Measurements from ENCODE around the gene HMG20A.
A peak's percentile ranks its signal among the peaks of the same experiment; 100 is the strongest.
"Not testable (repeated sequence)": the region's sequence is repeated elsewhere in the genome, so short reads cannot be mapped to it uniquely, and the experiment has no call there.

The HMG20A gene

DNA sequence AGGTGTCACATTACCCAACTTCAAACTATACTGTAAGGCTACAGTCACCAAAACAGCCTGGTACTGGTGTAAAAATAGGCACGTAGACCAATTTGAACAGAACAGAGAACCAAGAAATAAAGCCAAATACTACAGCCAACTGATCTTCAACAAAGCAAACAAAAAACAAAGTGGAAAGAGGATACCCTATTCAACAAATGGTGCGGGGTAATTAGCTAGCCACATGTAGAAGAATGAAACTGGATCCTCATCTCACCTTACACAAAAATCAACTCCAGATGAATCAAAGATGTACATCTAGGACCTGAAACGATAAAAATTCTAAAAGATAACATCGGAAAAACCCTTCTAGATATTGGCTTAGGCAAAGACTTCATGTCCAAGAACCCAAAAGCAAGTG lies 13.8 kb upstream of the HMG20A start:
- no peak for DNase-seq (ENCODE audit: low read depth)

DNA sequence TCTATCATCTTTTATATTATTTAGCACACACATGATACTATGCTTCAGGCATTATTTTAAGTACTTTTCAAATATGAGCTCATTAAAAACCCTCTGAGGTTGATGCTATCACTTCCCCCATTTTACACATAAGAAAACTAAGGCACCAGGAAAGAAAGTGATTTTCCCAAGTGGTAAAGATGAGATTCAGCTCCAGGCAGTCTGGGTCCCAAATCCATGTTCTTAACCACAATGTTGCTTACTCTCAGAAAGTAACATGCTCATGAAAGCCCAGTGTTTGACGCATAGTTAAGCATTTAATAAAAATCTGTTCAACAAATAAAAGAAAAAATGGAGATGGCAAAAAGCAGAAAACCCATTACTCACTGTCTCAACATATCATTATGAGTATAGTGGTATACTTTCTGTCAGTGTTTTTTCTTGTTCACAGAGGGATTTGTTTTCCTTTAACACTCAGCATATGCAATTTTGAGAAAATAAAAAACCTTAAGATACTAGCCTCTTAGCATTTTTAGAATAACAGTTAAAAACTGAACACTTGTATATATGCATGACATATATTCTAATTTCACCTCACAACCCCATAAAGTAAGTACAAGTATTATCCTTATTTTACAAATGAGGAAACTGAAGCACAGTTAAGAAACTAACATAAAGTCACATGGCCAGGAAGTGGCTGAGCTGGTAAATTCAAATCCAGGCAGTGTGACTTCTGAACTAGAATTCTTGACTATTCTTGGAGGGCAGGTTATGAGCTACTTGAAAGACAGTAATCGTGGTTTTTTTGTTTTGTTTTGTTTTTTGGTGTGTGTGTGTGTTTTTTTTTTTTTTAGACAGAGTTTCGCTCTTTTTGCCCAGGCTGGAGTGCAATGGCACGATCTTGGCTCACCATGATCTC lies 11.2 kb upstream of the HMG20A start:
- DNase-seq (ENCODE audit: low read depth): no peak

DNA sequence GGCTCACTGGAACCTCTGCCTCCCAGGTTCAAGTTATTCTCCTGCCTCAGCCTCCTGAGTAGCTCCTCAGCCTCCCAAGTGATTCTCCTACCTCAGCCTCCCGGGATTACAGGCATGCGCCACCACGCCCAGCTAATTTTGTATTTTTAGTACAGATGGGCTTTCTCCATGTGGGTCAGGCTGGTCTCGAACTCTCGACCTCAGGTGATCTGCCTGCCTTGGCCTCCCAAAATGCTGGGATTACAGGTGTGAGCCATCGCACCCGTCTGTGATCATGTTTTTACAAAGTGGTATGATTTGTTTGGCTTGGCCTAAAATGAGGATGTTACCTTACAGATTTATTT lies 10.6 kb upstream of the HMG20A start:
- not testable (repeated sequence) for DNase-seq (ENCODE audit: low read depth)

DNA sequence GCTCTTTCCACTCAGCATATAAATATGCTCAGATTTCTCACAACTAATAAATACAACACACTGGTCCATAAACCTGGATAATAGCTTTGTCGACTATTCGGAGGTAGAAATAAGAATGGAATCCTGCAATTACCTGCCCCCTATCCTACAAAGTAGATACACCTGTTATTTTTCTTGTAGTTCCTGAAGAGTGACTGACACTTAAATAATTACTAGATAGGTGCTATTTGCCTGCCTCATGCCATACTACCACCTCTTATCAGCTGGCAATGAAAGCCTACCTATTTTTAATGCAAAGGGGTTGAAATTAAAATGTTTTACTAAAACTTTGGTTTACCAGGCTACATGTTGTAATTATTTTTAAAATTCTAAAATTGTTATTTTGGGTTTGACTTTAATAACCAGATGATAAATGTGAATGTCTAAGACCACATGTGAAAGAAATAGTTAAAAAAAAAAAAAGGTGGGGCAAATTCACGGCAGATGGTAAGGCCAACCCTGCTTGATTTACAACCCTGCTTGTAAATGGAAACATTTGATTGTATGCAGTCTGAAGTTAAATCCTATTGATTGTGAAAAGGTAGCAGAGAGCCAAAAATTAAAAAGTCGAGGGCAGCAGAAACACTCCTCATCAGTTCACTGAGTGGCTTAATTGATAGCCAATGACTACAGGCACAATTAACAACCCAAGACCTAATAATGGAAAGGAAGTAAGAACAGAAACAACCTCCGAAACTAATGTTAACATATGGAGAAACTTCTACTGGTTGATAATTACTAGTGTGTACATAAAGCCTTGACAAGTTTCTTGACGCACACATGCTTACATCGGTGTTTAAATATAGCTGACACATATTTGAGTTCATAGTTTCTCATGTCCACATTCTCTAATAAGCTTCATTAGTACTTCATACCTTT lies 9.7 kb upstream of the HMG20A start:
- DNase-seq (ENCODE audit: low read depth): no peak

DNA sequence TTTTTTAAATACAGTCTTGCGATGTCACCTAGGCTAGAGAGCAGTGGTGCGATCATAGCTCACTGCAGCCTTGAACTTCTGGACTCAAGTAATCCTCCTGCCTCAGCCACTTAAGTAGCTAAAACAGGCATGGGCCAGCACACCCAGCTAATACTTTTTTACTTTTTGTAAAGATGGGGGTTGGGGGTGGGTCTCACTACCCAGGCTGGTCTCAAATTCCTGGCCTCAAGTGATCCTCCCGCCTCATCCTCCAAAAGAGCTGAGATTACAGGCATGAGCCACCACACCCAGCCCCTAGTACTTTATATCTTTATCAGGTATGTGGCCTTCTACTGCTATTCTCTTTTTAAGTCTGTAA lies 9.1 kb upstream of the HMG20A start:
- no peak for DNase-seq (ENCODE audit: low read depth)

DNA sequence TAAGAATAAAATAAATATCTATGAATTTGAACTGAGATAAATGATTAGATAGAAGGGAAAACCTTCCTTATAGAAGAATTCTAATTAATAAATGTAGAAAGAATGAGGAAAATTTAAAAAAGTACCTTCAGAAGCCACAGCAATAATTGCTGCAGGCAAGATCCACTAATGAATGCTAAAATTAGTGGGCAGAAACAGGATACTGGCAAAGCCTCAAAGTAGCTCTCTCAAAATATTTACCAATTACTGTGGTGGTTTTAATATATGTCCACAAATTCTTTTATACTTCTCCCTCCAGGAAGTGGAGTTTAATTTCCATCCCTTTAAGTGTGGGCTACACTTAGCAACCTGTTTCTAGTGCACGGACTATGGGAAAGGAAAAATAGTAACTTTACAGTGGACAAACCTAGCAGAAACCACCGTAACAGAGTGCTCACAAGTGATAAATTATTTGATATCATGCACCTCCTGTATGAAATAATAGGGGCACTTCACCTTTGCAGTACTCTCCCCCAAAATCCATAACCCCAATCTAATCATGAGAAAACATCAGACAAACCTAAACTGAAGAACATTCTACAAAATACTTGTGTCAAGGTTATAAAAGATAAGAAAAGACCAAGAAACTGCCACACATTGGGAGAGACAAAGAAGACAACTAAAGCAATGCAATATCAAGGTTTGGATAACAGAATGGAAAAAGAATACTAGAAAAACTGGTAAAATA lies 7.6 kb upstream of the HMG20A start:
- no peak for DNase-seq (ENCODE audit: low read depth)

DNA sequence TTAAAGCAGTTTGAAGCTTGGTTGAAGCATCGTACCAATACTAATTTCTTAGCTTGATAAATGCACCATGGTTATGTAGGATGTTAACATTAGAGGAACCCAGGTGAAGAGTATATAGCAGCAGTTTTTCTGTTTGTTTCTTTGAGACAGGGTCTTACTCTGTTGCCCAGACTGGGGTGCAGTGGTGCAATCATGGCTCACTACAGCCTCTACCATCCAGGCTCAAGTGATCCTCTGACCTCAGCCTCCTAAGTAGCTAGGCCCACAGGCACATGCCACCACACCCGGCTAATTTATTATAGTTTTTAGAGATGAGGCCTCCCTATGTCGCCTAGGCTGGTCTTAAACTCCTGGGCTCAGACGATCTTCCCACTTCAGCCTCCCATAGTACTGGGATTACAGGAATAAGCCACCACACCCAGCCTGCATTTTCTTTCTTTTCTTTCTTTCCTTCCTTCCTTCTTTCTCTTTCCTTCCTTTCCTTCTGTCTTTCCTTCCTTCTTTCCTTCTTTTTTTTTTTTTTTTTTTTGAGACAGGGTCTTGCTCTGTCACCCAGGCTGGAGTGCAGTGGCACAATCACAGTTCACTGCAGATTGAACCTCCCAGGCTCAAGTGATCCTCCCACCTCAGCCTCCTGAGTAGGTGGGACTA lies 6.9 kb upstream of the HMG20A start:
- no peak for DNase-seq (ENCODE audit: low read depth)

DNA sequence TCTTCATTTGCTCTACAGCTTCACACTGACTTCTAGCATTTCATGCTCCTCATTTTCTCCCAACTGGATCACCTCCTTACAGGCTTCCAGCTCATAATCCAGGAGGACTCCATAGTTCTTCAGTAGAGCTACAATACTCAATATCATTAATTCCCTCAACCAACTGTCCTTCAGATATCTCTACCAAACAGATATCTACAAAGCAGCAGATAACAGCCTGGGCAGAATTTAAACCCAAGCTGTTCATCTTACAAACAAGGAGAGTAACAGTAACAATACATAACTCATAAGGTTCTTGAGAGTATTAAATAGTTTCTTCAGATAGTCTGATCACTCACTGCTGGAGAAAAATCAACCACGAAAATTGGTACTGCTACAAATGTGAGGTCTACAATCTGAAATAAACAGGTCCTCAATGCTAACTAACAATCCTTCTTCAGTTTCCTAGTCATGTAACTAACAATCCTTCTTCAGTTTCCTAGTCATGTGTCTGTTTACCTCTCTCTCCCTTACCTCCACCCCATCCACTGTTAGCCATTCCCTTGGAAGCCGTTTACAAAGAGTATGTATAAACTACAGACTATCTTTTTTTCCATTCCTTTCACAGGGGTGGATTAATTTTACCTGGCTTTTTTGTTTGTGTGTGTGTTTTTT lies 5.8 kb upstream of the HMG20A start:
- no peak for DNase-seq (ENCODE audit: low read depth)

DNA sequence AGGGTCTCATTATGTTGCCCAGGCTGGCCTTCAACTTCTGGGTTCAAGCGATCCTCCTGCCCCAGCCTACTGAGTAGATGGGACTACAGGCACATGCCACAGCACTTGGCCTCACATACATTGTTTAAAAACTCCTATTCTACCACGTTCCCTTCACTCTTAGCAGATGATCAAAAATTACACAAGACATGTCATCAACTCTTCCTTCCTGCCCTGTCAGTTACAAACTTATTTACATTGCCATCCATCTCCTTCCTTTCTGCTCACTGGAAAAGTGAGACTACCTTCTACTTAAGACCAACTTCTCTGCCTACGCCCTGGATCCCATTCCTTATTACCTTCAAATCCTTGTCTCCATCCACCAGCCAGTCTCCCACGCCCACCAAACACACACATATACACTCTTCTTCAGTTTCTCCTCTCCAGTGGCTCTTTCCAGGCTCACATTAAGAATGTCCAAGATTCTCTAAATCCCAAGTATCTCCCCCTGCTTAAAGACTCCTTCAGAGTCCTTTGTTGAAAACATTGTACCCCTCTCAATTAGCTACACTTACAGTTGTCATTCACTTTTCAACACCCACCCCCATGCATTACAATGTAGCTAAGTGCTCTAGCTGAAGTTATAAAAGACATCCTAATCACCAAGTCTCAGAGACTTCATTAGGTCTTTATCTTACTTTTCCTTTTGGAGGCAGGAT lies 5.1 kb upstream of the HMG20A start:
- DNase-seq (ENCODE audit: low read depth): no peak

DNA sequence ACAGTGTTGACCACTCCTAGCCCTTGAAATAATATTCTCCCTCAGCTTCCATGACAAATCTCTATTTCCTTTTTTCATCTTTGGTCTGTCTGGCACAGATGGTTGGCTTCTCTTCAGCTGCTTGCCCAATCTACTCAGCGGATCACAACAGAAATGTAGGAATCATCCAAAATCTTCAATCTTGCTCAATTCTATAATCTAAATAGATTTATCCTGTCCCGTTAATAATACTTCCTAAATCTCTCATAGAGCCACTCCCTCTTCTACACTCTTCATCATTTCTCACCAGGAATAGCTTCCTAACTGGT lies 4.6 kb upstream of the HMG20A start:
- no peak for DNase-seq (ENCODE audit: low read depth)

DNA sequence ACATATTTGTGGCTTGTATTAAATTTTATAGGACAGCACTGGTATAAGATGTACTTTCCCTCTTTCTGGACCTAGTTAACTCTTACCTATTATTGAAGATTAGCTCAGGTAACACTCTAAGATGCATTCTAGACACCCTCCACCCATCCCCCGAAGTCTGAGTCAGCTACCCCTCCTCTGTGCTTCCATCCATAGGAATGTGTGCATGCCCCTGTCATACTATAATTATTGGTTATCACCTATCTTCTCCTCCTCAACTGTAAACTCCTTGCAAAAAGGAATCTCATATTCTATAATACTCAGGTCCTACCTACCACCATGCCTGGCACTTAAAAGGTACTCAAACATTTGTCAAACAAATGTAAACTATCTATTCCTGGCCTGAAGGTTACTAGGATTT lies 3.7 kb upstream of the HMG20A start:
- DNase-seq (ENCODE audit: low read depth): no peak

DNA sequence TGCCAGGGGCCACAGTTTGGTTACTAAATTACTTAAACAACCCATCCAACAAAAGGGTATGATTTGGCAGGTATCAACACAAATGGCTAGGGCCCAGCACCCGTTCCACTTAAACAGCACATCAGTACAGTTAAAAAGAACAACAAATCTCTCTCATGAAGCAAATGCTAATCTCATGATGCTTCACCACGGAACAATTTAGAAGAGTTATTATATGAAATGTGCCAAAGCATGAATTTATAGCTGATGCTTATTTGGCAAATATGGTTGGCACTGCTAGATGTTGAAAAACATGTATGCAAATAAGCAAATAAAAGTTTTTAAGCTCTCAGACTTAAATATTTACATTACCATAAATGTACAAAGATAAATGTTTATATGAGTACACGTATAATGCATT lies 3.1 kb upstream of the HMG20A start:
- DNase-seq (ENCODE audit: low read depth): no peak

DNA sequence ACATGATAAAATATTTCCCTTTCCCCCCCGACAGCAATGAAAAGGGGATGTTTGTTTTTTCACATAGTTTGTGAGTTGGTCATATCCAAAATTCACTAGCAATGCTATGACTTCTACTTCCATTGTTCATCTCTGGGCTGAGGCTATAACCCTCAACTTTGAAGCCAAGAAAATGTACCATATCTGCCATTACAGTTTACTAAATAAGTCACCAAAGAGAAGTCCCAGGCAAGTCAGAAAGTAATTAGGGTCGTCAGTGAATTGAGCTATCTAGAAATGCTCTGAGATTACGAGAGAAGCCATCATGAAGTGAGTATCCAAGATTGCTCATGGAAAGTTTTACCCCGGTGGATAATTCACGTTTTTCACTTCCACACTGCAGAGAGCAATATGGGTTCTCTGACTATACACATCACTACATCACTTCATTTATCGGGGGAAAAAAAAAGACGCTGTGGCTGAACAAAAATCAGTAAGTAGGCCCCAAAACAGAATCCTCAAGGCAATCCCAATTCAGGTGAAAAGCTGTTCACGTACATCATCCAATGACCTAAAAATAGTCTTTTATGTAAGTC lies 2.2 kb upstream of the HMG20A start:
- no peak for DNase-seq (ENCODE audit: low read depth)

DNA sequence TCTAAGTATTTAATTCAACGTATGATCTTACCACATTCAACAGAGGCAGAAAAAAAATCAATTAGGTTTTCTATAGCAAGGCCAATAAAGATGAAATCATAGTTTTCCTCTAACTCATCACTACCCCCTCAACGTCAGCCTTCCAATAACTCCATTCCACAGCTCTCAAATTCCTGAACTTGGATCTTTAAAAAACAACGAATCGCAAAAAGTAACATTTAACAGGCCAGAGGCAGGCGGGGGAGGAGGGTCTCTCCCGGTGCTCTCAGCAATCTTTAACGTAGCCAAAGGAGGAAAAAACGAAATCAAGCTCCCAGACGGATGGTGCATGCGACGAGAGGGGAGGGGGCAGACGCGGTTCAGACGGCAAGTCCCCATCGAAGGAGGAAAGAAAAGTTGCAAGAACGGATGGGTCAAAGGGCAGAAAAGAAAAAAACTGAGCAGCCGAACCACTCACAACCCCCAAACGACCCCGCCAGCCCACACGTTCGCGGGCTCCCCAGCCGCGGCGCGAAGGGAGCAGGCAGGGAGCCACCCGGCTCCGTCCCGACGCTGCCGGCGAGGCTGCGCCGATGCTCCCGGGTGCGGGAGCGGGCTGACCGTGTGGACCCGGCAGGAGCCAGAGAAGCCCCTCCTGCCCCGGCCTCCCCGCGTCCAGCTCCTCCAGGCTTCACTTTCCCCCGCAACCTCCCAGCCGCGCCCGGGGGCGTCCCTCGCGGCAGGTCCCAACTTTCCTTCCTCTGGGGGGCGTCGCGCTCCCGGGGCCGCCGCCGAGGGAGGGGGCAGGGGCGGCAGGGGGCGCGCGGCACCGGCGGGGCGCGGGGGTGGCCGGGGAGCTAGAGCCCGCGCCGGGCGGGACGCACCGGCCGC lies 1.5 kb upstream of the HMG20A start:
- peak; percentile 22 for DNase-seq (ENCODE audit: low read depth)

DNA sequence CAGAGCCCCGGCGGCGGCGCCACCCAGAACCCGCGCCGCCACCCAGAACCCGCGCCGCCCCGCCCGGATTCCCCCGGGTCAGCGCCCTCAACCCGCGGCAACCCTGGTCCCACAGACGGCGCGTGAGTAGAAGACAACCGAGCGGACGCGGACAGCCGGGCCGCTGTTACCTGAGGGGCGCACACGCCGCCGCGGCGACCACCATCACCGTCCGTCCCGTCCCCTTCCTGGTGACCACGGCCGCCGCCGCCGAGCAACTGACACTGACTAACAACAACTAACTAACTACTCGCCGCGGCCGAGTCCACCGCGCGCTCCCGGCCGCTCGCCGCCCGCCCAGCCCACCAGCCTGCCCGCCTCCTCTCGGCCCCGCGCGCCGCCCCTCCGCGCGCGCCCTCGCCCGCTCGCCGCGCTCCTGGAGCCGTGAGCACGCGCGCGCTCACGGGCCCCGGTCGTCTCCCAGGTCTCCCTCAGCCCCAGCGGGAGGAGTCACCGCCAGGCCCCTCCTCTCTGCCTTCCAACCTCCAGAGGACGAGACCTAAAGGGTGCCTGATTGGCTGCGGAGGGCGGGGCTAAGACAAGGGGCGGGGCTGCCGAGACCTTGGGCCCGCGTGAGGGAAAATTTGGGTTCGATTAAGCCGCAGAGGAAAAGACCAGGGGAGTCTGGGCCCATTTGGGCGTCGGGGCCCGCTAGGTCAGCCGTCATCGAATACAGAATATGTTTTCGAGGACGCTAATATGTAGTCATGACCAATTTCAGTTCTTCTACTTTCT lies 665 bp upstream of the HMG20A start, which contains the start of gene PEAK1:
PEAK1 (minus strand) TSS at position 269 of the 774 bp plus-strand sequence. CDS start 238,178 bp downstream, outside the sequence.
- DNase-seq (ENCODE audit: low read depth): peak; percentile 100

DNA sequence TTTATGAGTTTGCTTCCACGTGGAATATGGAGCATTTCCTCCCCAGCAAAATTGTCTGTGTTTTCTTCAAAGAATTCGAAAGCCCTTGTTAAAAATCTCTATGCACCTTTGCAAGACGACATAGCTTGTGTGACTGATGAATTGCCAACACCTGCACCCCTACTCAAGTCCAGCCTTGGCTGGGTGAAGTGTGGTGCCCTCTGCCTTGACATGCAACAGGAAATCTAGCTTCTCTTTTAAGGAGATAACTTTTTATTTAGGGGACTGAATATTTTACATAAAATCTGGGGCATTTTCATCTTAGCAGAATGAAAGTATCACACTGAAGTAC lies 647 bp downstream of the HMG20A start:
- DNase-seq (ENCODE audit: low read depth): no peak

DNA sequence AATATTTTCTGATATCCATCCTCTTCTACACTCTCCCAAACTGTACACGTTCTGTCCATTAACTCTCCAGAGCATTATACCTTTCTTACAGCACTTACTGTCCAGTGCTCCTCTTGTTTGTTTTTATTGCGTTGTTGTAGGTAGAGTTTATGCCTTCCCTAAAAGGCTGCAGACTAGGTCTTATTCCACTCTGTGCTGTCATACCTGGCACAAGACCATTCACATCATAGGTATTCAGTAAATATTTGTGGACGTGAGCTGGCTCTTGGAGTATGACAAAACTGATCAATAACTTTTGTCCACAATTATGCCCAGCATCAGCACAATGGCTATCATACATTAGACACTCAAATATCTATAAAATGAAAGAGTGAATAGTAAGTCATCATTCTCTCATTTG lies 4.4 kb downstream of the HMG20A start:
- DNase-seq (ENCODE audit: low read depth): no peak

DNA sequence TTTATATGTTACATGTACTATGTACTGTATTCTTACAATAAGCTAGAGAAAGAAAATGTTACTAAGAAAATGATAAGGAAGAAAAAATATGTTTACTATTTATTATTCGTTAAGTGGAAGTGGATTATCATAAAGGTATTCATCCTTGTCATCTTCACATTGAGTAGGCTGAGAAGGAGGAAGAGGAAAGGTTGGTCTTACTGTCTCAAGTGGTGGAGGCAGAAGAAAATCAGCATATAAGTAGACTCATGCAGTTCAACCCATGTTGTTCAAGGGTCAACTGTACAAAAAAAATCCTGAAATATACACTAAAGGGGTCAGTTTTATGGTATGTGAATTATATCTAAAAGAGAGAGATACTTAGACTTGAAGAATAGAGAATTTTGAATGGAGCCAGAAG lies 5.7 kb downstream of the HMG20A start:
- no peak for DNase-seq (ENCODE audit: low read depth)

DNA sequence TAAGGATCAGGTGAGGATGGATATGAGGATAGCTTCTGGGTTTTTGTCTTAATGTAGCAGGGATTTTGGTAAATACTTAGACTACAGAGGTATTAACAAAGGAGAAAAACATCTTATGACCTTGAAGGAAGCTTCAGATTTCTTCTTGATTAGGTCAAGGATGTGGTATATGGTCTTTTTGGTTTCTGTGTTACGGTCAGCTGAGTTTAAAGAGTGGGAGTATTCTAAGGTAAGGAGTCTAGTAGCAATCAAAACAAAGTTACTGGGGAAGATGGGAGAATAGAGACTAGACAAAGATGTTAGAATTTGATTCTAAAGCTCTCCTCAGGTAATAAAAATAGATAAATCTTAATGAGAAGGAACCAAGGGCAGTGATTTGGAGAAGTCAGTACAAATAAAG lies 6.2 kb downstream of the HMG20A start:
- DNase-seq (ENCODE audit: low read depth): no peak

Measured in stimulated activated CD8-positive, alpha-beta memory T cell treated with anti-CD3 and anti-CD28 coated beads, Interleukin-4, amount 100 ng/mL, for 24 hours (primary cell).